Neural crest cell (in vitro differentiated cells): ENCODE data around the gene AUP1. TPM values are rescaled to one million over a fixed set of nuclear protein-coding genes. Genes with fewer than 3 reads are reported as not detected.
"Not testable (repeated sequence)": the region's sequence is repeated elsewhere in the genome, so short reads cannot be mapped to it uniquely, and the experiment has no call there.

Source experiments
- DNase-seq: peaks from one replicate; pipeline ENCODE4 v3.0.0; 2021; ENCODE audit warnings: low read depth, mixed read lengths, low spot score
- H3K27ac Mint-ChIP-seq: one replicate; pipeline ENCODE4 v1.8.0; 2021; ENCODE audit warnings: mild to moderate bottlenecking, mixed read lengths; ENCODE audit not compliant: unreplicated experiment
- H3K27me3 Mint-ChIP-seq: 2 replicates; pipeline ENCODE4 v1.8.0; 2021; ENCODE audit warnings: low read depth, mild to moderate bottlenecking, mixed read lengths
- H3K36me3 Mint-ChIP-seq: 2 replicates; pipeline ENCODE4 v1.8.0; 2021; ENCODE audit warnings: low read depth, mild to moderate bottlenecking, mixed read lengths
- H3K4me1 Mint-ChIP-seq: 2 replicates; pipeline ENCODE4 v1.8.0; 2021; ENCODE audit warnings: mixed read lengths
- H3K4me3 Mint-ChIP-seq: one replicate; pipeline ENCODE4 v1.8.0; 2021; ENCODE audit warnings: mild to moderate bottlenecking, mixed read lengths
- H3K9me3 Mint-ChIP-seq: 2 replicates; pipeline ENCODE4 v1.8.0; 2021; ENCODE audit warnings: mixed read lengths
- CTCF ChIP-seq: fragments of 200-600 bp; sonication (generic); conservative IDR thresholded peaks from 2 replicates; pipeline ENCODE4 v1.5.0; 2021; ENCODE audit warnings: antibody characterized with exemption, mild to moderate bottlenecking
- total RNA-seq: library from RNA; stranded (reverse); gene quantifications from 2 replicates; pipeline ENCODE4 v1.2.1, GENCODE V29; 2021

The AUP1 gene
- total RNA-seq, 1 donor from 2014 or later = 113 TPM

- no peak overlapping the region for H3K4me3 Mint-ChIP-seq
- H3K27me3 Mint-ChIP-seq = peaks cover 31% of the 10 kb centered on the region
- DNase-seq = no peak
- no peaks in the 10 kb centered on the region for H3K4me1 Mint-ChIP-seq
- H3K36me3 Mint-ChIP-seq = no peaks in the 10 kb centered on the region
- TF ChIP-seq CTCF = no peak
- H3K27ac Mint-ChIP-seq = no peak overlapping the region
- H3K9me3 Mint-ChIP-seq = no peaks in the 10 kb centered on the region
These were observed 38.4 kb upstream of the AUP1 start for GRCh38 chr2:74567881-74568280.

- H3K9me3 Mint-ChIP-seq = no peaks in the 10 kb centered on the region
- no peak overlapping the region for H3K27ac Mint-ChIP-seq
- no peak overlapping the region for H3K4me3 Mint-ChIP-seq
These were observed 37.2 kb upstream of the AUP1 start for GRCh38 chr2:74566754-74567085.

GRCh38 chr2:74566076-74566753, 36.7 kb upstream of the AUP1 start:
- no peak for DNase-seq
- no peak for TF ChIP-seq CTCF
- H3K4me3 Mint-ChIP-seq = no peak overlapping the region
- H3K4me1 Mint-ChIP-seq = no peaks in the 10 kb centered on the region
- no peaks in the 10 kb centered on the region for H3K9me3 Mint-ChIP-seq
- peaks cover 44% of the 10 kb centered on the region for H3K27me3 Mint-ChIP-seq
- H3K36me3 Mint-ChIP-seq = no peaks in the 10 kb centered on the region
- no peak overlapping the region for H3K27ac Mint-ChIP-seq

More at GRCh38 chr2:74566754-74567085, 37.2 kb upstream of the AUP1 start:
- TF ChIP-seq CTCF = no peak
- Mint-ChIP-seq H3K36me3 (no peaks in the 10 kb centered on the region), H3K27me3 (peaks cover 39% of the 10 kb centered on the region), H3K4me1 (no peaks in the 10 kb centered on the region)
- DNase-seq = no peak

GRCh38 chr2:74564222-74564621, 34.7 kb upstream of the AUP1 start:
- no peak overlapping the region for H3K27ac Mint-ChIP-seq
- no peak for TF ChIP-seq CTCF
- H3K27me3 Mint-ChIP-seq = peaks cover 59% of the 10 kb centered on the region
- no peaks in the 10 kb centered on the region for H3K4me1 Mint-ChIP-seq
- DNase-seq = no peak
- H3K4me3 Mint-ChIP-seq = no peak overlapping the region
- no peaks in the 10 kb centered on the region for H3K9me3 Mint-ChIP-seq
- no peaks in the 10 kb centered on the region for H3K36me3 Mint-ChIP-seq

GRCh38 chr2:74562126-74562775, 32.7 kb upstream of the AUP1 start:
- H3K36me3 Mint-ChIP-seq = no peaks in the 10 kb centered on the region

GRCh38 chr2:74561022-74561421, 31.5 kb upstream of the AUP1 start:
- H3K27ac Mint-ChIP-seq, DNase-seq, H3K36me3 Mint-ChIP-seq, H3K4me1 Mint-ChIP-seq, H3K4me3 Mint-ChIP-seq, H3K9me3 Mint-ChIP-seq: not testable (repeated sequence)
- peaks cover 45% of the 10 kb centered on the region for H3K27me3 Mint-ChIP-seq

More at GRCh38 chr2:74562126-74562775, 32.7 kb upstream of the AUP1 start:
- H3K27me3 Mint-ChIP-seq = peaks cover 51% of the 10 kb centered on the region
- TF ChIP-seq CTCF = no peak
- no peak for DNase-seq
- no peaks in the 10 kb centered on the region for H3K9me3 Mint-ChIP-seq
- H3K27ac Mint-ChIP-seq = no peak overlapping the region
- H3K4me3 Mint-ChIP-seq = no peak overlapping the region
- no peaks in the 10 kb centered on the region for H3K4me1 Mint-ChIP-seq
